ENCODE measurements around the gene SKOR2.
"Not testable (repeated sequence)": the region's sequence is repeated elsewhere in the genome, so short reads cannot be mapped to it uniquely, and the experiment has no call there.

Gene SKOR2

GRCh38 chr18:47172476-47172875 is 79.0 kb downstream of the SKOR2 start:
- DNase-seq (ENCODE audit: extremely low read depth, low read depth): no peak
- TF ChIP-seq CTCF (IDR thresholded peaks at IDR 0.05; ENCODE audit: low read depth, low read length): no peak

- DNase-seq (ENCODE audit: extremely low read depth, low read depth): no peak
- TF ChIP-seq CTCF (IDR thresholded peaks at IDR 0.05; ENCODE audit: low read depth, low read length): no peak
Observed at GRCh38 chr18:47168913-47169312, 82.5 kb downstream of the SKOR2 start.

GRCh38 chr18:47168509-47168908 is 83.0 kb downstream of the SKOR2 start:
- TF ChIP-seq CTCF (IDR thresholded peaks at IDR 0.05; ENCODE audit: low read depth, low read length): no peak
- no peak for DNase-seq (ENCODE audit: extremely low read depth, low read depth)

- no peak for DNase-seq (ENCODE audit: extremely low read depth, low read depth)
- no peak for TF ChIP-seq CTCF (IDR thresholded peaks at IDR 0.05; ENCODE audit: low read depth, low read length)
Observed at GRCh38 chr18:47166294-47166693, 85.2 kb downstream of the SKOR2 start.

- no peak for TF ChIP-seq CTCF (IDR thresholded peaks at IDR 0.05; ENCODE audit: low read depth, low read length)
- no peak for DNase-seq (ENCODE audit: extremely low read depth, low read depth)
Observed at GRCh38 chr18:47163241-47163640, 88.2 kb downstream of the SKOR2 start.

GRCh38 chr18:47160256-47160655 is 91.2 kb downstream of the SKOR2 start:
- DNase-seq (ENCODE audit: extremely low read depth, low read depth): no peak

GRCh38 chr18:47158404-47158803 is 93.1 kb downstream of the SKOR2 start:
- DNase-seq (ENCODE audit: extremely low read depth, low read depth): not testable (repeated sequence)

More at GRCh38 chr18:47160256-47160655, 91.2 kb downstream of the SKOR2 start:
- no peak for TF ChIP-seq CTCF (IDR thresholded peaks at IDR 0.05; ENCODE audit: low read depth, low read length)

Data from AG09319 (cell line).